ENCODE data around the gene CBLN3.
A peak's percentile ranks its signal among the peaks of the same experiment; 100 is the strongest.

CBLN3 gene

GRCh38 chr14:24411443-24412389, 17.8 kb downstream of the CBLN3 start:
- peak; percentile 80 for DNase-seq (ENCODE audit: low spot score)

DNA sequence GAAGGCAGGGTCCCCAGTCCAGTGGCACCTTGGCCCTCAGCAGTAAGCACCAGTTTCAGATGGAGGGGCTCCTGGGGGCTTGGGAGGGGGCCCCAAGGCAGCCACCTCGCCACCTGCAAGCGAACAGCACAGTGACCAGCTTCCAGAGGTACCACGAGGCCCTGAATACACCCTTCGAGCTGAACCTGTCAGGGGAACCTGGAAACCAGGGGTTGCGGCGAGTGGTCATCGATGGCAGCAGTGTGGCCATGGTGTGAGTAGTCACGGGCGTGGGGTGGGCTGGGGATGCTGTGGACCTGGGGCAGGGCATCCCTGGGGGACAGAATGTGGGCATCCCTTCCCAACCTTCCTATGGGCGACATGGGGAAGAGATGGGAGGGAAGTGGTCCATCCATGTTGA, 19.5 kb downstream of the CBLN3 start:
- no peak for TF ChIP-seq CTCF (IDR thresholded peaks at IDR 0.05; ENCODE audit: extremely low read depth, insufficient read depth, missing control alignments)
- in situ Hi-C loops (cut with MboI; ENCODE audit: low pct_unique_long_range_greater_than_20kb, low sequenced_read_pairs, unreplicated experiment), result no loop called here

More at GRCh38 chr14:24411443-24412389, 17.8 kb downstream of the CBLN3 start:
- in situ Hi-C loops (cut with MboI; ENCODE audit: low pct_unique_long_range_greater_than_20kb, low sequenced_read_pairs, unreplicated experiment), result no loop called here
- peak; percentile 73 for TF ChIP-seq CTCF (IDR thresholded peaks at IDR 0.05; ENCODE audit: extremely low read depth, insufficient read depth, missing control alignments)

DNA sequence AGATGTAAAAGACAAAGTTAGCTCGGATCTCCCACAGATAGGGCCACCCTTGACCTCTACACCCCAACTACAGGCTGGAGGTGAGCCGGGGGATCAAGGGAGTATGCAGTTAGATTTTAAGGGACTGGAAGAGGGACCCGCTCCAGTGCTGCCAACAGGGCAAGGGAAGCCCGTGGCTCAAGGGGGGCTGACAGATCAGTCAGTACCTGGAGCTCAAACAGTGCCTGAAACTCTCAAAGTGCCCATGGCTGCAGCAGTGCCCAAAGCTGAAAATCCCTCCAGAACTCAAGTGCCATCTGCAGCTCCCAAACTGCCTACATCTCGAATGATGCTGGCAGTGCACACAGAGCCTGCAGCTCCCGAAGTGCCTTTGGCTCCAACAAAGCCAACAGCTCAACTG, 20.3 kb downstream of the CBLN3 start:
- DNase-seq (ENCODE audit: low spot score), result no peak
- in situ Hi-C loops (cut with MboI; ENCODE audit: low pct_unique_long_range_greater_than_20kb, low sequenced_read_pairs, unreplicated experiment), result no loop called here
- no peak for TF ChIP-seq CTCF (IDR thresholded peaks at IDR 0.05; ENCODE audit: extremely low read depth, insufficient read depth, missing control alignments)

More for the DNA sequence above, 19.5 kb downstream of the CBLN3 start:
- DNase-seq (ENCODE audit: low spot score), result no peak

DNA sequence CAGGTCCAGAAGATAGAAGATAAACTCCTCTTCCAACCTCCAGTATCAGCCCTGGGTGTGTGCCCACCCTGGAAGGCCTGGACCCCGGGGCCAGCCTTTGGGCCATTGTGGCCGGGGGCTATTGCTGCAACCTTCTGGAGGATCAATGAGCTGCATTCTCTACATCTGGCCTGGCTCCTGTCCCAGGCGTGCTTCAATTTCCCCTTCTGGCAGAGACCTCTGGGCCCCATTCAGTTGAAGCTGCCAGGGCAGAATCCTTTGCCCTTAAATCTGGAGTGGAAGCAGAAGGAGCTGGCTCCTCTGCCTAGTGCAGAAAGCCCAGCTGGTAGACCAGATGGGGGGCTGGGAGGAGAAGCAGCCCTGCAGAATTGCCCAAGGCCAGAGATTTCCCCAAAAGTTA, 20.7 kb downstream of the CBLN3 start:
- no peak for TF ChIP-seq CTCF (IDR thresholded peaks at IDR 0.05; ENCODE audit: extremely low read depth, insufficient read depth, missing control alignments)
- in situ Hi-C loops (cut with MboI; ENCODE audit: low pct_unique_long_range_greater_than_20kb, low sequenced_read_pairs, unreplicated experiment), result no loop called here
- DNase-seq (ENCODE audit: low spot score), result no peak

DNA sequence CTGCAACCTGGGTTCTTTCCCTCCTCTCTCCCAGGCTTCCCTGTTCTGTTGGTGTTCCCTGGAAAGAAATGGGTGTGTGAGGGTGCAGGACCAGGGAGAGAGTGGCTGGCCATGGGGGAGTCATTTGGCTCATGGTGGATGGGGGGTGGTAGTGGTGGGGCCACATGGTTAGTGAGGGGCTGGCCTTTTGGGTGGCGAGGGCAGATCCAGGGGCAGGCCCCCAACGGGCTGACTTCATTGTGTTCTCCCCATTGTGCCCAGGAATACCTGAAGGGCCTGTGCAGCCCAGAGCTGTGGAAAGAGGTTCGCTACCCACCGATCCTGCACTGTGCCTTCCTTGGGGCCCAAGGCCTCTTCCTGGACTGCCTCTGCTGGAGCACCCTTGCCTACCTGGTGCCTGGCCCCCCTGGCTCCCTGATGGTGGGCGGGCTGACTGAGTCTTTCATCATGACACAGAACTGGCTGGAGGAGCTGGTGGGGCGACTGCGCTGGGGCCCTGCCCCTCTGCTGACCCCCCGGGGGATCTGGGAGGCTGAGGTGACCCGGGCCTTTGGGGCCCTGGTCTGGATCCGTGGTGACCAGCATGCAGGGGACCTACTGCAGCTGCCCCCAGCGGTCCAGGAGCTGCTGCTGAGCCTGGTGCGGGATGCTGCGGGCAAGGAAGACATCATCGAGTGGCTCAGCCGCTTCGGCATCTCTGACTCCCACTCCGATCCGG, 21.7 kb downstream of the CBLN3 start:
- in situ Hi-C loops (cut with MboI; ENCODE audit: low pct_unique_long_range_greater_than_20kb, low sequenced_read_pairs, unreplicated experiment), result no loop called here
- TF ChIP-seq CTCF (IDR thresholded peaks at IDR 0.05; ENCODE audit: extremely low read depth, insufficient read depth, missing control alignments), result no peak
- DNase-seq (ENCODE audit: low spot score), result no peak

GRCh38 chr14:24406416-24406815, 23.1 kb downstream of the CBLN3 start:
- no peak for DNase-seq (ENCODE audit: low spot score)
- no peak for TF ChIP-seq CTCF (IDR thresholded peaks at IDR 0.05; ENCODE audit: extremely low read depth, insufficient read depth, missing control alignments)
- in situ Hi-C loops (cut with MboI; ENCODE audit: low pct_unique_long_range_greater_than_20kb, low sequenced_read_pairs, unreplicated experiment), result no loop called here
